RKO (cell line): ENCODE measurements around the gene MAPK4.
"Not testable (repeated sequence)": the region's sequence is repeated elsewhere in the genome, so short reads cannot be mapped to it uniquely, and the experiment has no call there.

Experiments used
- DNase-seq: peaks from one replicate; pipeline ENCODE4 v3.0.0-alpha.2; 2016; ENCODE audit warnings: low spot score

MAPK4 gene

DNA sequence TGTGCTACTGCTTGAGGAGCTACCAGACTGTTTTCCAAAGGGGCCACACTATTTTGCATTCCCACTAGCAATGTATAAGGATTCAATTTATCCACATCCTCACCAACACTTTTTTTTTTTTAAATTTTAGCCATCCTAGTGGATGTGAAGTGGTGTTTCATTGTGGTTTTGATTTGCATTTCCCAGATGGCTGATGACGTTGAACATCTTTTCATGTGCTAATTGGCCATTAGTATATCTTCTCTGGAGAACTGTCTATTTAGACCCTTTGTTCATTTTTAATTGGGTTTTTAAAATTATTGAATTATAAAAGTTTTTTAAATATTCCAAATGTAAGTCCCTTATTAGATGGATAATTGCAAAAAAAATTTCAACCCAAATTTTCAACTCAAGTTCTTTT lies 121.1 kb downstream of the MAPK4 start:
- no peak for DNase-seq

DNA sequence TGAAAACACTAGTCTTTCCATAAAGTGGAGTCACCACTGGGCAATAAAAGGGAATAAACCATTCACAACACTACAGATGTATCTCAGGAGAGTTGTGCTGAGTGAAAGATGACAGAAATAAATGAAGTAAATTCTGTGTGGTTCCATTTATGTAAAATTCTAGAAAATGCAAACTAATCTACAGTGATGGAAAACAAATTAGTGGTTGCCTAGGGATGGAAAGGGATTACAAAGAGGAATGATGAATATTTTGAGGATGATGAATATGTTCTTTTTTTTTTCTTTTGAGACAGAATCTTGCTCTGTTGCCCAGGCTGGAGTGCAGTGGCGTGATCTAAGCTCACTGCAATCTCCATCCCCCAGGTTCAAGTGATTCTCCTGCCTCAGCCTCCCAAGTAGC lies 123.0 kb downstream of the MAPK4 start:
- no peak for DNase-seq

DNA sequence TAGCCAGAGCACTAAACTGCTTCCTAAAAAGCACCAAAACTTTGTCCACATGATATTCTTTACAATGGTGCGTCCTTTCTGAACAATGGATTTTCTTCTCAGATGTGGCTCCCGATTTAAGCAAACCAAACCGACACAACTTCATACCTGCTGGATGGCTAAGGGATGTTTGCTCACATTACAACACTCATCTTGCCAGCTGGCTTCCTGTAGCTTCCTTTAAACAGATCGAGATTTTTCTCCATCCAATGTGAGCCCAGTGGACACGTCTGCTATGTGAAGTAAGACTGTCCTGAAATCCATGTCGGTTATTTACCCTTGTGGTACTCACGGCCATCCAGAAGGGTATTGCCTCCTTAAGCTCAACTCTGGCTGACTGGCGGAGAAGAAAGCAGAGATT lies 126.5 kb downstream of the MAPK4 start:
- no peak for DNase-seq

DNA sequence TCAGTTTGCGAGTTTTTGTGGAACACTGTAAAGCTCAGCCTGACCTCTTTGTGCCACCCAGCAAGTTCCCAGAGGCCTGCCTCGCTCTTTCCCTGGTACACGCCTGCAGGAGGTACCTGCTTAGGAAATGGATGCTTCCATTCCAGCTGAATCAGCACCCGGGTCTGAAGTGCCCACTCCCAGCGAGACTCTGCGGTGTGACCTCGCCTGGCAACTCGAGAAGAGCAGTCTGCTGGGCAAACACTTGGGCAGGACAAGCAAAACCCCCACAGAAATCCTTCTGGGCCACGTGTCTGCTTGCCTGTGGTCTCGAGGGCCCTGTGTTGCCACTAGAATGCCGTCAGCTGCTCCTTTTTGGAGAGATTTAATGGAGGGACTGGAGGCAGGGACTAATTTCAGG lies 127.6 kb downstream of the MAPK4 start:
- no peak for DNase-seq

DNA sequence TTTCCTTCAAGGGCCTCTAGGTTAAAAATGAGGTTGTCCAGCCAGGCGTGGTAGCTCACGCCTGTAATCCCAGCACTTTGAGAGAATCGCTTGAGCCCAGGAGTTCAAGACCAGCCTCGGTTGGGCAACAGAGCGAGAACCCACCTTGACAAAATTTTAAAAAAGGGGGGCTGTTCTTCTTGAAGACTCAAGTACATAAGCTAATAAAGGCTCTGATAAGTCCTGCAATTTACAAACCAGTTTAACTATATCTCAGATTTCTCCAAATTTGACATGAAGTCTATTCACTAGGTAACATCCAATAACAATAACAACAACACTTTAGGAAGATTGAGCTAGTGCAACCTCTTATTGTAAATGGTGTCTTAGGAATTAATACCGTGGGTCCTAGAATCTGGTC lies 129.7 kb downstream of the MAPK4 start:
- no peak for DNase-seq

DNA sequence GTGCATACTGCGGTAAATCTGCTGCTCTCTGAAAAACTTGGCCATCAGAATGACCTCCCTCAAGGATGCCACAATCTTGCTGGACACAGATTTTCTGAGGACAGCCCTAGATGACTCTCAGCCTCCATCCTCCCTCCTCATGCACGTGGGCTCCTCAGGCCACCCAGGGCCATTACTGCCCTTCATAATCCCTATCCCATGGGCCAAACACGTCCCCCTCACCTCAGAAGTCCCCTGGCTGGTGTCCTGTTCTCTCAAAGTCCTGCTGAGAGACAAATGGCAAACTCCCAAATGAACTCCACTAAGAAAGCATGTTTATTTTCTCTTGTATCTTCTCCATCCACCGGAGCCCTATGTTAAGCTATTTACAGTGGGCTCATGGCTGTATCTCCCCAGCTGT lies 134.3 kb downstream of the MAPK4 start:
- no peak for DNase-seq

DNA sequence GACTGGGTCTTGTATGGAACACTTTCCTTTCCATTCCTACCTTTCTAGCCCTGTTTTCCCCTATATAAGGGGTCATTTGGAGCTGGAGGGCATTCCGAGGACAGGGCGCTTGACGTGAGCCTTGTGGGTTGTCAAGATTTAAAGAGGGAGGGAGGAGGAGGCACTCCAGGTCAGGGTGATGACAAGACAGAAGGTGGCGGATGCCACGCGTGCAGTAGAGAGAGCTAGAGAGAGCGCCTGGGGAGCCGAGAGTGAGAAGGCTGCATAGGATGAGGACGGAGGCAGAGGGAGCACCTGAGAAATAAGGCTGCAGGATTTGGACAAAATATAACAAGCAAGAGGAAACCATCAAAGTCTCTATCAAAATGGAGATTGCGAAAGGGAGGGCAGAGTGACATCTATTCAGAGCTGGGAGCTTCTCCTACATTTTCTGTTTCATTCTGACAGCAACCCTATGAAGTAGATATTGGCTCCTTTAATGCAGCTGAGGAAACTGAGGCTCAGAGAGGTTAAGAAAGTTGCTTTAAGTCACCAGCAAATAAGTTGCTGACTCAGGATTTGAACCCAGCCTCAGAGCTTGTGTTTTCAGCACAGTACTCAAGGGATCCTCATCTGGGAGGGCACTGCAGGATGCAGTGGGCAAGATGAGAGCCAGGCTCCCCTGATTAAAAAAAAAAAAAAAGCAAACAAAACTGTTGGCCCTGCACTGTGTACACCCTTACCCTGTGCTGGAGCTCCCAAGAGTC lies 135.7 kb downstream of the MAPK4 start:
- DNase-seq: no peak

DNA sequence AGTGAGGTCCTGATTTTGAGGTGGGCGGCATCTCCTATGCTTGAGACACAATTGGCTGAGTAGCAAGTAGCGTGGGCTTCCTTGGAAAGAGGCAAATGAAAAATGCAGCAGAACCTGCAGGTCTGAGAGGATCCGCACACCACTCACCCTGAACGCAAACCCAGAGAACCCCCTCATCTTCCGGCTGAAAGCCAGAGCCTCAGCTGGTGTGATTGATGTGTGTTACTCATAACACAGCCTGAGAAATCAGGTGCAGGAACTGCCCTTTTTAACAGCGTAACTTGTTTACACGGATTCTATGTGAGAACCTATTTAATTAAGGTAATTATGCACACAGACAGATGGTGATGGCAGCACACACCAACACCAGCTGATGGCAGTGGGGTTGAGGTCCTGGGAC lies 136.5 kb downstream of the MAPK4 start:
- DNase-seq: no peak

DNA sequence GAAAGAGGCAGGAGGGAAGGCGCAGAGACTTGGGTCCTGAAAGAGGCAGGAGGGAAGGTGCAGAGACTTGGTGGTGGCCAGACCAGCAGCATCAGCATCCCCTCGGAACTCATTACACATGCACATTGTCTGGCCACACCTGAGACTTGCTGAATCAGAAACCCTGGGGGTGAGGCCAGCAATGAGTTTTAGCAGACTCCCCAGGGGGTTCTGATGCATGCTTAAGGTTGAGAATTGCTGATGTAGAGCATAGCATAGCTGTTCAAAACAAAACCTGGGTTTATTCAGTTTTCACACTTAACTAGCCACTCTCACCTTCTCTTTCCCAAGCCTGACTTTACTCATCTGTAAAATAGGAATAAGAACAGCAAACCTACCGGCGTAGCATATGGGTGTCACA lies 137.0 kb downstream of the MAPK4 start:
- DNase-seq: no peak

DNA sequence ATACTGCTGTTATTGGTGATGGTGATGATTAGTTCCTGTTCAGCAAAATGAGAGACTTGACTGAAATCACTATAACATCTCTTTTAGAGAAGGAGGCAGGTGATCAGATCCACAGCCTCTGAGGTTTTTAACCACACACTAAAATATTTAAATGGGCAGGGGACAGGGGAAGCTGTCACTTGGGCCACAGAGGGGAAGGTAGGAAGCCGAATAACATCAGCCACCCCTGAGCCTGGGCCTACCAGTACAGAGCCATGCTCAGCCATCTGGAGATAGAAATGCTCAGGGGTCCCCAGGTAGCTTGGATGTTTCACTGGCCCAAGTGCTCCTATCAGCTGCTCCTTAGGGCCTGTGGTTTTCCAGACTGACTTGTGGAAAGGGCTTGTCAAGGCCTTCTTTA lies 137.6 kb downstream of the MAPK4 start:
- DNase-seq: no peak

DNA sequence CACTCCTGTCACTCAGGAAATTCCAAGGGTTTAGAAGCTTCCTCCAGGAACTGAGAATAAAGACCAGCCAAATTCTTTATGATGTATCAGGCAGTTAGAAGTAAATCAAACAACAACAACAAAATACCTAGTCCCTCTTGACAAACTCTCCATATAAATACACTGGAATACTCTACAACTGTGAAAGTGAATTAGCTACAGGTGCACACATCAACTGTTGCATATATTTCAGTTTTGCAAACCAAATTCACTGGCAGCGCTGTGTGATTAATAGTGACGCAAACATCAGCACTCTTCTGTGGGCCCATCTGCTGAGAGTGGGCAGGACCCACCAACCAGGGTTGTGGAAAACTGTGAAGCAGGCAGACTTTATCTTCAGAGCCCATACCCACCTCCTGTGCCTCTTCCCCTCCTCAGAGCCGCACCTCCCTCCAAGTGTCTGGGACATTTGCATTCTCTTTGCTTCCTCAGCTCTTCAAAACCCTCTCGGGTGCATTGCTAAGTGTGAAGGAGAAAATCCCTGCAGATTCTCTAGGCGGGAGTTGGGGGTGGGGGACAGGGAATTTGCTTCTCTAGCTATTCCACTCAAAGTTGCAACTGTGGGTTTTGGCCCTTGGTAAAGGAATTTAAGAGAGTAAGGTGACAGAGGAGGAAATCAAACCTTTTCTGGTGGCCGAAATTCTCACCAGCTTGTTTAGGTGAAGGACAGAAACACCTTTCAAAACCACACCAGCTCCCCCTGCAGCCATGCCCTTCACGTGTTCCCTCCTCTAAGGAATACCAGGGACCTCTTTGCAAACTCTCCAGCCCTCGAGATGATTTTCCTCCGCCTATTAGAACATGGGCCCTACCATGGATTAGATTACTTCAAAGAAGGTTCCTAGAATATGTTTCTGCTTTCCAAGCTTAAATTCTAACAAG lies 140.6 kb downstream of the MAPK4 start:
- no peak for DNase-seq

DNA sequence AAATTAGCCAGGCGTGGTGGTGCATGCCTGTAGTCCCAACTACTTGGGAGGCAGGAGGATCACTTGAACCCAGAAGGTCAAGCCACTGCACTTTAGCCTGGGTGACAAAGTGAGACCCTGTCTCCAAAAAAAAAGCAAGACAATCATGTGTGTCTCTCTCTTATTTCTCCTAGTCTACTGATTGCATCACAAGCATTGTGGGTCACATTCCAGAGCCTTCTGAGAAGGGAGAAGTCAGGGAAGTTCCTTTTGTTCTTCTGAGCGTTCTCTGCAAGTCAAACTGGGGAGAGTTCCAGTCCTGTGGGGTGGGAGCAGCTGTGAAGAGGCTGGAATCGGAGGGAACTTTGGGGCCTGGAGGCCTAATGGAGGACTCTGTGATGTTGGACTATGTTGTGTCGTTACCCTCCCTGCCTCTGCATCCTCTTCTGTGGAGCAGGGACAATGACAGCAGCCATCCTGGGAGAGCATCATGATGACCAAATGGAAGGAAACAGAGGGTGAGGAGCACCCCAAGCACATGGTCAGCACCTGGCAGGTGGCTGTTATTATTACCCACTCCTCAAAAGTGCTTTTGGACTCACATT lies 144.6 kb downstream of the MAPK4 start:
- DNase-seq: no peak

DNA sequence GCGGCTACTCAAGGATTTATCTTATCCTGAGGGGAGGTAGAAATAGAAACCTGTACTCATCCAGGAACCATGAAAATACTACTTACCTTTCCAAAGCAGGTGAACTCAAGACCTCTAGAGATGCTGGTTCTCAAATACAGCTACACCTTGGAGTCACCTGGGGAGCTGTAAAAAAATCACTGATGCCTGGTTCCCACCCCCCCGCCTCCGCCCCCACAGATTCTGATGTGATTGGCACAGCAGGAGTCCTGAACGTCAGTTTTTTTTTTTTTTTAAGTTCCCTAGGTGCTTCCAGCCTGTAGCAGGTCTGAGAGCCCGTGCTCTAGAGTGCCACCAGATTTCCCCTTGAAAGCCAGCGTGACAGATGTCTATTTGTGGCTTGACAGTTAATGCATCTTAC lies 146.3 kb downstream of the MAPK4 start:
- DNase-seq: no peak

DNA sequence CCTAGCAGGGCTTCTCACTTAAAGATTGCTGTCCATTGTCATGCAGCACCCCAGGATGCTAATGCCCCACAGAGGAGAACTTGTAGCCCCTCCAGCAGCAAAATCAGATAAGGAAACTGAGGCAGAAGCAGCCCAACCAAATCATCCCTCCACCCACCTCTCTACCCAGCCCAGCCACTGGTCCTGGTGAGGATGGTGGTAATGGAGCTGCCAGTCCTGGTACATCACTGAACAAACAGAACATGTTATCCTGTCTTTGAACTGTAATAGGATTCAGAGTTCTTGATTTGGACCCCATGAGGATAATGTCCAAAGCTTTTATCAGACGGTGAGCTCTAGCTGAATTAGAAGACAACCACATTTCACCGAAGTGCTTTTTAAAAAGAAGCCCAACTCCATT lies 146.8 kb downstream of the MAPK4 start:
- no peak for DNase-seq

DNA sequence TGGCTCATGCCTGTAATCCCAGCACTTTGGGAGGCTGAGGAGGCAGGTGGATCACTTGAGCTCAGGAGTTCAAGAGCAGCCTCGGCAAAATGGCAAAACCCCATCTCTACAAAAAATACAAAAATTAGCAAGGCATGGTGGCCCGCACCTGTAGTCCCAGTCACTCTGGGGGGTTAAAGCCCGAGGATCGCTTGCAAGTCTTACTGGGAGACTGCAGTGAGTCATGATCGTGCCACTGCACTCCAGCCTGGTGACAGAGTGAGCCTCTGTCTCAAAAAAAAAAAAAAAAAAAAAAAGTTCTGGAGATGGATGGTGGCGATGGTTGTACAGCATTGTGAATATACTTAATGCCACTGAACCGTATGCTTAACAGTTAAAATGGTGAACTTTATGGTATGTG lies 147.4 kb downstream of the MAPK4 start:
- DNase-seq: not testable (repeated sequence)

DNA sequence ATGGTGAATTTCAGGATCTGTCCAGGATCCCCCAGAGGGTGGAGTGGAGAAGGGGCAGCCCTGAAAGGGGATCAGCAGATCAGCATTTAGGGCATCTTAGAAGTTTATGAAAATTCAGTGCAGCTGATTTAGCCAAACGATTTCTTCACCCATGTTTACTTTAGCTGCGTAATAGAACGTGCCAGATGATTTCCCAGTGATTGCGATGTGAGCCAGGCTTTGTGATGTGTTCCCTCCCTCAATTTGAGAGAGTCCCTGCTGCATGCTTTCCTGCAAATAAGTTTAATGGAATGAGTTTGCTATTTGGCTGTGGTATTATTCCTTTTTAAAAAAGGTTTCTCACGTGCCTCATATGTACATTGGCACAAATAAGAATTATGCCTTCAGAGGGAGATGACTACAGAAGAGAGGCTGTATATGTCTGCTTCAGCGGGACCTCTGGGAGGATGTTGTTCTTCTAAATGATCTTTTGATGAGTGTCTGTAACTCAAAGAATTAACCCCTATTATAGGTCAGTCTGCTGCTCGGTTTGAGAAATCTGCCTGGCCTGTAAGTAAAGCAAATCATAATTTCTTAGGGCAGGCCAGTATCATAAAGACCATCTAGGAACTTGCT lies 148.1 kb downstream of the MAPK4 start:
- no peak for DNase-seq

DNA sequence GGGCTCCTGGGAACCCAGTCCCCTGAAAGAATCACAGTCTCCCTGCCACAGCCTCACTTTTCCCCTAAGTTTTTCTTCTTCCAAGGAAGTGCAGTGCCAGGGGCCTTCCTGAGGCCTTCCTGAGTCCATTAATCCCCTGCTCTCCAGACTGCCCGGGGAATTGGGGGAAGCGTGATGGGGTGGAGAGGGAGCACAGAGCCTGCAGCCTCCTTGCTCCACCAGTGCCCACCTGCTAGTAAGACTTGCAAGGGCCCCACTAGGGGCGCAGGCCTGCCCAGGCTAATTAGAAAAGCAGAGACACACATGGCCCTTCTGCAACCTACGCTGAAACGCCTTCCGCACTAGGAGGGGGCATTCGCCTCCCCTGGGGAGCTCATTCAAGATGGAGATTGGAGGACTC lies 149.3 kb downstream of the MAPK4 start:
- DNase-seq: no peak

DNA sequence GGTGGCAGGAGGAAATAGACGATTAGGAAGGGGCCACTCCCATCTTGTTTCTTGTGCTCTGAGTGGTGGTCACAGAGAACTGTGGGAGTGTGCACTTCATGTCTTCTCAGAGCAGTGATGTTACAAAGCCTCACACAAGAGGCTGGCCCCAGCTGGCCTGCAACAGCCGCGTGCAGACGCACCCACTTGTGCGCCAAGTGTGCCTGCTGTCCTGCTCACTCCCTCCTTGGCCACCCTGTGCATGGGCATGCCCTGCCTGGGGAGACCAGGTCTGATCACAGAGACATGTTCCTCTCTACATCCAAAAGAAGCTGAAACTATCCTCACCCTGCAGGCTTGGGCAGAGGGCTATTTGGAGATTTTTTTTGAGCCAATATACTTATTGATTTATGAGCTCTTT lies 151.5 kb downstream of the MAPK4 start:
- DNase-seq: no peak

DNA sequence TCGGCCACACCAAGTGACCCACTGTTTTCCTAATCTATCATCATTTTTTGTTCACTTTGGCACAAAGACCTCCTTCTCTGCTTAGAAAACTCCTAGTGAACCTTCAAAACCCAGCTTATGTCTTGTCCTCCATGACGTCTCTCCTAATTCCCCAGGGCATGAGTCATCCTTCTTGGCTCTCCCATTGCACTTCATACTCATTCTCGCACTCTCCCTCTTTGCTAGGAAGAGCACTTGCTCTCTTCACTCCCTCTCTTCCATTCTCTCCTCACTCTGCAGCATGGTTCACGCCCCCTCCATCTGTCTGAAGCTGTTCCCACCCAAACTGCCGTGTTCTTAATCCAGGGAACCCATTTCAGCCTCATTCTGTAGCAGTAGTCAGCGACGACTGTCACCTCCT lies 156.0 kb downstream of the MAPK4 start:
- DNase-seq: no peak

DNA sequence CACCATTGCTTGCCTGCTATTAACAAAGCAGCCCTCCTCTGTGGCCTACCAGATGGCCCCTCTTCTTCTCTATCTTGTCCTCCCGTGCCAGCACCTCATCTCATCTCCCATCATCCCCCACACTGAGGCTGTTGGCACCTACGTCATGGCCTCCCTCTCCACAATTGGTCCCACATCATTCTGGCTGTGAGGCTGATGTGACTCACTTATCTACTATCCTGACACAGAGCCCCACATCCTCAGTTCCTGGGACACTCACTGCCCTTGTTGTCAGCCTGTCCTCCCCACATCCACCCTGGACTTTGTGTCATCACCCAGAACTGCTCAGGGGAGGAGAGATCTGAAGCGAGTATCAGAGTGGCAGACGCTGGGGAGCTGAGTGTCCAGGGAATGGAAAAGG lies 157.0 kb downstream of the MAPK4 start:
- DNase-seq: peak; percentile 30

DNA sequence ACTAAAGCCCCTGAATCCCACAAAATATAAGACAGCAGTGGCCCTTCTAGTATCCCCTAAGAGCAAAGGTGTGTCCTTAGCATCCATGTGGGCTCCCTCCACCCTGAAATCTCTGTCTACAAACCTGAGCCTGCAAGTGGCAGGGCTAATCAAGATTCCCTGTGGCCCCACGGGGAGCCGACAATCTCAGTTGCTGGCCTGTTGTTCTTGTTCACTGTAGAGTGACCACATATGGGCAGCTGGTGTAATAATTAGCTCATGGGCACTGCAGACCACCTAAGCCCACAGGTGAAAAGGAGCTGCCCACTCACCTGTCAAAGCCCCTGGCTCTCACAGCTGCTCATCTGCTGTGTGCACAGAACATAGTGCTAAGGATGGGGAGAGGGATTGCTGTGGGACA lies 157.7 kb downstream of the MAPK4 start:
- DNase-seq: no peak

DNA sequence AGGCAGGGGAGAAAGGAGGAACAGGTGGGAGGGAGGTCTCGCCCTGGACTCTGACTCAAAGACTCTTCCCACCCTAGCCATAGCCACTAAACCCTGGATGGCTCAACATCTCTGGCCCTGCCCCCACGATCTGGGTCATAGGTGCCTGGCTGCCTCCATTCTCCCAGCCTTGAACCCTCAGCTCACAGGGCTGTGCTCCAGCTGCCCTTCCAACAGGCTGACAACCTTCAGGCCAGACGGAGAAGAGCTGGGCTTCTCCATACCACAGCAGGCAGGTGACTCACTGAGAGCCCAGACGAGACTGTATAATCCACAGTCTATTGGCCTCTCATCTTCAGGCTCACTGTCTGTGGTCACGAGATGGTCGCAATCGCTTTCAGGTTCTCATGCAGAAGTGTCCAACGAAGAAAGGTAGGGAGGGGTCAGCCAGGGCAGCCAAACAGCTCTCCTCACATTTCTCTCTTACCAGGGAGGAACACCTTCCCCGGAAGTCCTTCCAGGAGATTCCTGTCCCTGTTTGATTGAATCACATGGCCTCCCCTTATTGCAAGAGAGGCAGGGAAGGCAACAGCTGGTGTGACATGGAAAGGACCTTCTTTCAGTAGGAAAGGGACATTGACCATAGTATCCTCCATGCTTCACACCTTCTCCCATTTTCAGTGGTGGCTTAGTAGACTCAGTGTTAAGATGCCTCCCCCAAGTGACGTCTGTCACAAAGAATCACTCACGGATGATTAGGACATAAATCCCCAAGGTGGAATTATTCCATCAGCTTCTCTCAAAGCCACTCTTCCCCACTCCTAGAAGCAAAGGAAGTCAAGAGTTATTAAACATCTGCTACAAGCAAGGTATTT lies 159.8 kb downstream of the MAPK4 start:
- no peak for DNase-seq
